DMS 273 (cell line): ENCODE data around the gene AMPH.
"Not testable (repeated sequence)": the region's sequence is repeated elsewhere in the genome, so short reads cannot be mapped to it uniquely, and the experiment has no call there.

Experiments
- DNase-seq: peaks from one replicate; lab custom pipeline; 2025; ENCODE audit not compliant: unreplicated experiment; lab: John Stamatoyannopoulos, UW

Gene AMPH

GRCh38 chr7:38354271-38354851 is 276.8 kb downstream of the AMPH start:
- DNase-seq, result peak; percentile 69

- DNase-seq, result not testable (repeated sequence)
These were observed 277.7 kb downstream of the AMPH start for GRCh38 chr7:38353431-38353881.

- no peak for DNase-seq
These were observed 279.6 kb downstream of the AMPH start for GRCh38 chr7:38351601-38352000.

GRCh38 chr7:38350777-38351176 is 280.4 kb downstream of the AMPH start:
- not testable (repeated sequence) for DNase-seq

- DNase-seq, result peak; percentile 57
These were observed 281.1 kb downstream of the AMPH start for GRCh38 chr7:38349869-38350583.

- DNase-seq, result not testable (repeated sequence)
These were observed 281.9 kb downstream of the AMPH start for GRCh38 chr7:38349126-38349795.

GRCh38 chr7:38345299-38346172 is 285.6 kb downstream of the AMPH start:
- DNase-seq, result peak; percentile 71

GRCh38 chr7:38344741-38345140 is 286.4 kb downstream of the AMPH start:
- DNase-seq, result peak; percentile 51

GRCh38 chr7:38342135-38342534 is 289.0 kb downstream of the AMPH start:
- DNase-seq, result not testable (repeated sequence)

- peak; percentile 48 for DNase-seq
These were observed 289.9 kb downstream of the AMPH start for GRCh38 chr7:38341172-38341705.

- no peak for DNase-seq
These were observed 291.0 kb downstream of the AMPH start for GRCh38 chr7:38339953-38340819.

GRCh38 chr7:38336148-38336515 is 295.0 kb downstream of the AMPH start:
- DNase-seq, result not testable (repeated sequence)

- peak; percentile 94 for DNase-seq
These were observed 295.6 kb downstream of the AMPH start for GRCh38 chr7:38335492-38336147.

- no peak for DNase-seq
These were observed 296.1 kb downstream of the AMPH start for GRCh38 chr7:38335128-38335491.

GRCh38 chr7:38334163-38334562 is 297.0 kb downstream of the AMPH start:
- DNase-seq, result no peak
